Epithelial cell of umbilical artery (primary cell): ENCODE measurements around the gene EIF4E1B. TPM values are rescaled to one million over a fixed set of nuclear protein-coding genes. Genes with fewer than 3 reads are reported as not detected.

ENCODE experiments used
- total RNA-seq: library from RNA; depleted of rRNA; stranded (reverse); fragments of >200 nt; gene quantifications from 2 replicates; pipeline ENCODE4 v1.2.3, GENCODE V29; 2014

EIF4E1B gene, protein sequence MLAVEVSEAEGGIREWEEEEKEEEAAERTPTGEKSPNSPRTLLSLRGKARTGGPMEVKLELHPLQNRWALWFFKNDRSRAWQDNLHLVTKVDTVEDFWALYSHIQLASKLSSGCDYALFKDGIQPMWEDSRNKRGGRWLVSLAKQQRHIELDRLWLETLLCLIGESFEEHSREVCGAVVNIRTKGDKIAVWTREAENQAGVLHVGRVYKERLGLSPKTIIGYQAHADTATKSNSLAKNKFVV
- not detected in 2 replicates for total RNA-seq

DNA sequence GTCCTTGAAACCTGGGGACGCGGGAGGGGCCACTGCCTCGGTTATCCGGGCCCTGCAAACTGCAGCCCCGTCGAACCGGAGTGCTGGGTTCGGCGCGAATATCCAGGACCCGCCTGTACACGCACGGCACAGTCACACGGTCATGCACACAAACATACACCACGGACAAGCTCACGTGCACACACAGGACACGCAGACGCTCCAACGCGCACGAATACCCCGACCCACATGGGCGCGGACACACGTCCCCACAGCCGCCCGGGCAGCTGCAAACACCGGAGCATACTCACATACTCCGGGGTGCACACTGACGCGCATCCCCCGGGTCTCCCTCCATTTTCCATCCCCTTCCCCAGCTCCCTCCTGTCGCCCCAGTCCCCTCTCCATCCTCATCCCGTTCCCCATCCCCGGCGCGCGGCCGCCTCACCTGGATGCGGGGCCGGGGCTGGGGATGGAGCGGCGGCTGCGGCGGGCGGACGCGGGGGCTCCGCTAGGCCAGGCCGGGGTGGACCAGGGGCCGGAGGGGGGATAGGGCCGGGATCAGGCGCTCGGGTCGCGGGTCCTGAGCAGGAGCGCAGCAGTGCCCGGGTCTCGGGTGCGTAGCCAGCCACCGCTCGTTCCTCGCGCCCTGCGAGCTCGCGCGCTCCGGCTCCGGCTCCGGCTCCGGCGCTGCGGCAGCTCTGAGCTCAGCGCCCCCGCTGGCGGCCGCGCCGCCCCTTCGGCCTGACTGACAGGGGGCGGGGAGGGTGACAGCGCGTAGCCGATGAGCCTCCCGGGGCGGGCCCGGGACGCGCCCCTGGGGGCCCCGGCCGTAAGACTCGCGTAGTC is at the start of gene EIF4E1B, which contains the start of gene SNCB:
Gene EIF4E1B, plus strand, starts transcription at position 823 of the 828 bp plus-strand sequence. CDS start 12,113 bp downstream, outside the sequence.
Gene SNCB, minus strand, starts transcription at position 682 of the 828 bp plus-strand sequence. CDS start 880 bp downstream, outside the sequence.

DNA sequence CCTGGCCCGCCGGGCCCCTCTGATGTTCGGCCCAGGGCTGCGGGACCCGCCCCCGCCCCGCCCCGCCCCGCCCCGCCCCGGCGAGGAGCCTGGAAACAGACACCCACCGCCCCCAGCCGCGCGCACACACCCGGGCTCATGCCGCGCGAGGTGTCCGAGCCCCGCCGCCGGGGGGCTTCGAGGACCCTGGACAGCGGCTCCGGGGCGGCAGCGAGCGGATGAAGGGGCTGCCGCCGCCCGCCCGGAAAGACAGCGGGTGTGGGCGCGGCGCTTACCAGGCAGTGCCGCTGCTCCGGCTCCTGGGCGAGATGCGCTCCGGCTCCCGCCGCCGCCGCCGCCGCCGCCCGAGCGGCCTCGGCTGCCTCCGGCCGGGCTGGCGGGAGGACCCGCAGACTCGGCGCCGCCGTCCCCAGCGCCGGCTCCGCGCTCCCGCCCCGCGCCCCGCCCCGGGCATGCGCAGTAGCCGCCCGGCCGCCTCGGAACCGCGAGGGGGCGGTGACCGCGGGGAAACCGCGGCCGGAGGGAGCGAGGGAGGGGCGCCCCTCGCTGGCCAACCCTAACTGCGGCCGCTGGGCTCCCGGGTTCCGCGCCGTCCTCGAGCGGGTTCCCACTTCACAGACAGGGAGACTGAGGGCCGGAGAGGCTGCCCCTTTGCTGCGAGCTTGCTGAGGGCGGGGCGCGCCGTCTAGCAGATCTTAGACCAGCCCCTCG is 20.6 kb upstream of the EIF4E1B start, which contains the start of gene GPRIN1:
Gene GPRIN1, minus strand, starts transcription at position 433 of the 711 bp plus-strand sequence. CDS start 10,322 bp downstream, outside the sequence.

DNA sequence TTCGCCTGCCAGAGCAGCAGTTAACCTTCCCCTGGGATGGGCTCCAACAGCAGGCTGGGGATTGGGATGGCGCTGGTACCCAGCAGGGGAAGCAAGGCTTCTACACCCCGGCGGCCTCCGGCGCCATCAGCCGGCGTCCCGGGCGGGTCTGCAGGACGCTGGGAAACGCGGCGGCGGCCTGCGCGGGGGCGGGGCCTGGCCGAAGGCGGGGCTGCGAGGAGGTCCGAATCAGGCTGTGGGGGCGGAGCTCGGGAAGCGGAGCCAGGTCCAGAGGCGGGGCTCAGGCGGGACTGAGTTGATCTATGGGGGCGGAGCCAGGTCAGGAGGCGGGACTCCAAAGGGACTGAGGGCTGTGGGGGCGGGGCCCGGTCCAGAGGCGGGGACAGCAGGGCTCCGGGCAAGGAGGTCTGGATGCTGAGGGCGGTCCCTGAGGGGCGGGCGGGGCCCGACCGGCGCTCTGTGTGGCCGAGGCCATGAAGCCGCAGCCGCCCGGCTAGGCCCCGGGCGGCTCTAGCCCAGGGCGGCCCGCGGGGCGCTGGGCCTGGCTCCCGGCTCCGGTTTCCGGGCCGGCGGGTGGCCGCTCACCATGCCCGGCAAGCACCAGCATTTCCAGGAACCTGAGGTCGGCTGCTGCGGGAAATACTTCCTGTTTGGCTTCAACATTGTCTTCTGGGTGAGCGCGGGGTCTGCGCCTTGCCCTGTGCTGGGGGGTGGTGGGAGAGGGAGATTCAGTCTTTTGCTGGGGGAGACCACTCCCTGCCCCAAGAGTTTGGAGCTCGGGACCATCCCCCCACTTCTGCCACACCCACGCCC is 16.8 kb downstream of the EIF4E1B start, which contains the start of gene TSPAN17:
Gene TSPAN17, plus strand, starts transcription at position 455 of the 813 bp plus-strand sequence. Its CDS starts 132 bp downstream, at position 587.

Other genes with a start within 250 kb of the EIF4E1B start
- 34.4 and 39.2 TPM in 2 replicates for gene NOP16, start 242.1 kb upstream of the EIF4E1B start, total RNA-seq
- 13.2 and 24.4 TPM in 2 replicates for gene HIGD2A, start 241.9 kb upstream of the EIF4E1B start, total RNA-seq
- gene CLTB, start 214.1 kb upstream of the EIF4E1B start, total RNA-seq = 145 and 173 TPM in 2 replicates
- gene FAF2, start 182.3 kb upstream of the EIF4E1B start, total RNA-seq = 36.5 and 37.7 TPM in 2 replicates
- 1.2 and 4.2 TPM in 2 replicates for gene RNF44, start 93.3 kb upstream of the EIF4E1B start, total RNA-seq
- not detected in 2 replicates for gene CDHR2, start 81.3 kb upstream of the EIF4E1B start, total RNA-seq
- gene GPRIN1, start 20.5 kb upstream of the EIF4E1B start, total RNA-seq = 5.2 and 6.5 TPM in 2 replicates
- gene SNCB, start 141 bp upstream of the EIF4E1B start, total RNA-seq = not detected in 2 replicates
- 38.0 and 51.5 TPM in 2 replicates for gene TSPAN17, start 16.8 kb downstream of the EIF4E1B start, total RNA-seq
- gene UNC5A, start 179.9 kb downstream of the EIF4E1B start, total RNA-seq = under 0.01 and 0.30 TPM in 2 replicates